Omental fat pad (tissue), 4 donors: ENCODE results near the gene ADAM8. TPM values are rescaled to one million over a fixed set of nuclear protein-coding genes. Genes with fewer than 3 reads are reported as not detected.
"Not testable (repeated sequence)": the region's sequence is repeated elsewhere in the genome, so short reads cannot be mapped to it uniquely, and the experiment has no call there.

Experiments
- ATAC-seq: fragments of 150-250 bp; one replicate; pipeline ENCODE4 v1.9.1; 2016; ENCODE audit warnings: mild to moderate bottlenecking, moderate library complexity; ENCODE audit not compliant: low FRiP score
- DNase-seq: peaks from one replicate; pipeline ENCODE4 v3.0.0-alpha.2; 2019; ENCODE audit warnings: low spot score
- total RNA-seq, 4 donors: library from RNA; depleted of rRNA; stranded (reverse); fragments of >200 nt; gene quantifications; one replicate each; pipeline ENCODE4 v1.1.0, GENCODE V29; 2016
- TF ChIP-seq, protein P1 (sequence below), 3 donors: fragments of 450-650 bp; IDR thresholded peaks; one replicate each; pipeline ENCODE4 v1.5.1; 2016 to 2017; ENCODE audit warnings: antibody characterized with exemption in 3 of 3, mild to moderate bottlenecking in 3 of 3, moderate library complexity in 2 of 3

ADAM8 gene
- total RNA-seq, 4 donors from 2014 or later = 3.9 to 53.9 (median 8.4) TPM

DNA sequence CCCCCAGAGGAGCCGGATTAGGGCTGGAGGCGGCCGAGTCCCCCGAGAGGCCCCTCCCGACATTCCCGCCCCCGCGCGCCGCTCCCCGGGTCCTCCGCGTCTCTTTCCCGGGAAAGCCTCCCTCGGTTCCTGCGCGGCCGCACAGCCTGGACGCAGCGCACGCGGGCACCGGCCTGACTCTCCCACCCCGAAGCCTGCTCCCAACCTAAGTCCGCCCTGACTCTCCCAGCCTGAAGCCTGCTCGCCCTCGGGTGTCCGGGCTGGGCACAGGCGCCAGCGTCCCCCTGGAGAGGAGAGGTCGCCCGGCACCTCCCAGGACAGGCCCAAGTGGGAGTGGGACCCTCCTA is 39.5 kb downstream of the ADAM8 start:
- DNase-seq (no peak), ATAC-seq (no peak)
- TF ChIP-seq, protein P1, sequence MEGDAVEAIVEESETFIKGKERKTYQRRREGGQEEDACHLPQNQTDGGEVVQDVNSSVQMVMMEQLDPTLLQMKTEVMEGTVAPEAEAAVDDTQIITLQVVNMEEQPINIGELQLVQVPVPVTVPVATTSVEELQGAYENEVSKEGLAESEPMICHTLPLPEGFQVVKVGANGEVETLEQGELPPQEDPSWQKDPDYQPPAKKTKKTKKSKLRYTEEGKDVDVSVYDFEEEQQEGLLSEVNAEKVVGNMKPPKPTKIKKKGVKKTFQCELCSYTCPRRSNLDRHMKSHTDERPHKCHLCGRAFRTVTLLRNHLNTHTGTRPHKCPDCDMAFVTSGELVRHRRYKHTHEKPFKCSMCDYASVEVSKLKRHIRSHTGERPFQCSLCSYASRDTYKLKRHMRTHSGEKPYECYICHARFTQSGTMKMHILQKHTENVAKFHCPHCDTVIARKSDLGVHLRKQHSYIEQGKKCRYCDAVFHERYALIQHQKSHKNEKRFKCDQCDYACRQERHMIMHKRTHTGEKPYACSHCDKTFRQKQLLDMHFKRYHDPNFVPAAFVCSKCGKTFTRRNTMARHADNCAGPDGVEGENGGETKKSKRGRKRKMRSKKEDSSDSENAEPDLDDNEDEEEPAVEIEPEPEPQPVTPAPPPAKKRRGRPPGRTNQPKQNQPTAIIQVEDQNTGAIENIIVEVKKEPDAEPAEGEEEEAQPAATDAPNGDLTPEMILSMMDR (IDR thresholded peaks at IDR 0.05) = no peak

- TF ChIP-seq, protein P1 (IDR thresholded peaks at IDR 0.05) = no peak
- DNase-seq = no peak
- ATAC-seq = no peak
These were observed 40.0 kb downstream of the ADAM8 start for GRCh38 chr10:133236401-133237240.

GRCh38 chr10:133235932-133236331 is 40.7 kb downstream of the ADAM8 start:
- ATAC-seq (no peak), DNase-seq (no peak)
- TF ChIP-seq, protein P1 (IDR thresholded peaks at IDR 0.05) = no peak

- DNase-seq (no peak), ATAC-seq (no peak)
- TF ChIP-seq, protein P1 (IDR thresholded peaks at IDR 0.05) = no peak
These were observed 41.3 kb downstream of the ADAM8 start for GRCh38 chr10:133235265-133235855.

GRCh38 chr10:133234796-133235195 is 41.9 kb downstream of the ADAM8 start:
- ATAC-seq, DNase-seq: not testable (repeated sequence)

GRCh38 chr10:133231946-133232574 is 44.6 kb downstream of the ADAM8 start:
- no peak for ATAC-seq
- no peak for DNase-seq
- TF ChIP-seq, protein P1 (IDR thresholded peaks at IDR 0.05) = no peak

- no peak for ATAC-seq
- TF ChIP-seq, protein P1 (IDR thresholded peaks at IDR 0.05) = no peak
- DNase-seq = no peak
These were observed 45.3 kb downstream of the ADAM8 start for GRCh38 chr10:133231244-133231945.
